HFF-Myc (cell line): ENCODE results near the gene GRIFIN.

Experiments
- DNase-seq: peaks from one replicate; pipeline ENCODE4 v3.0.0-alpha.2; 2011; ENCODE audit warnings: low read depth; ENCODE audit errors: extremely low read depth
- H3K4me3 ChIP-seq: replicated peaks from 2 replicates; pipeline ENCODE4 v1.5.1; 2011; ENCODE audit warnings: low read depth, mild to moderate bottlenecking, control low read depth, low read length
- CTCF ChIP-seq: IDR thresholded peaks from 2 replicates; pipeline ENCODE4 v1.5.1; 2012; ENCODE audit warnings: mild to moderate bottlenecking, low read depth, low read length, control low read depth; ENCODE audit errors: missing control alignments

GRIFIN gene

DNA sequence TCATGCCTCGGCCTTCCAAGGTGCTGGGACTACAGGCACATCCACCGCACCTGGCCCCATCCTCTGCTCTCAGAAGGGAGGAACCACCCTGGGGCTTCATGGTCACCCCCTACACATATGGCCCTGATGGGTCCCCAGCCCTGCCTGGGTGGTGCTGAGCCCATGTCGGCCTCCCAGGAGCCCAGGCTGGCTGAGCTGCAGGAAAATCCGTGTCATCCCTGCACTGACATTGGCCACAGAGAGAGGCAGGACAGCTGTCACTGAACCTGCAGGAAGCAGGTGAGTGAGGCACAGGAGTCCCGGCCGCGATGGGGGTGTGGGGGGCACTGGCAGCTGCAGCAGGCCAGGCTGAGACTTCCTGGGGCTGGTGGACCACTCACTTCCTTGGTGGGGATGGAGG is 8.0 kb downstream of the GRIFIN start:
- no peak overlapping the region for H3K4me3 ChIP-seq
- no peak for DNase-seq
- TF ChIP-seq CTCF, result no peak

DNA sequence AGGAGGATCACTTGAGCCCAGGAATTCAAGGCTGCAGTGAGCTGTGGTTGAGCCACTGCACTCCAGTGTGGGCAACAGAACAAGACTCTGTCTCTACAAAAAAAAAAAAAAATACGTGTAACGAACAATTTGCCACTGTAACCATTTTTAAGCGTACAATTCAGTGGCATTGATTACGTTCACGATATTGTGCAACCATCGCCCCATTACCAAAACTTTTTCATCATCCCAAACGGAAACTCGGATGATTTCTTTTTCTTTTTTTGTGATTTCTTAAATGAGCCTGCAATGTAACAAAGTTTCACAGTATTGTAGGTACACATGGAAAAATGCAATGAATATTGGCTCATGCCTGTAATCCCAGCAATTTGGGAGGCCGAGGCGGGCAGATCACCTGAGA is 9.5 kb downstream of the GRIFIN start:
- TF ChIP-seq CTCF, result no peak
- H3K4me3 ChIP-seq, result no peak overlapping the region
- DNase-seq, result no peak

GRCh38 chr7:2465928-2466327 is 10.3 kb downstream of the GRIFIN start:
- no peak for TF ChIP-seq CTCF
- no peak overlapping the region for H3K4me3 ChIP-seq
- DNase-seq, result no peak

DNA sequence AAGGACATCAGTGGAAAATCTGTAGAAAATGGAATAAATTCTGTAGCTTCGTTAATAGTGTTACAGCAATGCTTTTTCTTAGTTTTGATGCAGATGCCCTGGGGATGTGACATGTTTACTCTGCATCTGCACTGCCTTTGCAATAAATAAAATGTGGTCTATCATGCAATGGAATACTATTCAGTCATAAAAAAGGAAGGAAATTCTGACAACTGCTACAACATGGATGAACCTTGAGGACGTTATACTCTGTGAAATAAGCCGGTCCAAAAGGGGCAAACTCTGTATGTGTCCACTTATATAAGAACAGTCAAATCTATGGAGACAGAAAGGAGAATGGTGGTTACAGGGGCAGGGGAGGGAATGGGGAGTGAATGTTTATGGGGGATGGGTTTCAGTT is 13.5 kb downstream of the GRIFIN start:
- DNase-seq, result no peak
- H3K4me3 ChIP-seq, result no peak overlapping the region
- TF ChIP-seq CTCF, result no peak

DNA sequence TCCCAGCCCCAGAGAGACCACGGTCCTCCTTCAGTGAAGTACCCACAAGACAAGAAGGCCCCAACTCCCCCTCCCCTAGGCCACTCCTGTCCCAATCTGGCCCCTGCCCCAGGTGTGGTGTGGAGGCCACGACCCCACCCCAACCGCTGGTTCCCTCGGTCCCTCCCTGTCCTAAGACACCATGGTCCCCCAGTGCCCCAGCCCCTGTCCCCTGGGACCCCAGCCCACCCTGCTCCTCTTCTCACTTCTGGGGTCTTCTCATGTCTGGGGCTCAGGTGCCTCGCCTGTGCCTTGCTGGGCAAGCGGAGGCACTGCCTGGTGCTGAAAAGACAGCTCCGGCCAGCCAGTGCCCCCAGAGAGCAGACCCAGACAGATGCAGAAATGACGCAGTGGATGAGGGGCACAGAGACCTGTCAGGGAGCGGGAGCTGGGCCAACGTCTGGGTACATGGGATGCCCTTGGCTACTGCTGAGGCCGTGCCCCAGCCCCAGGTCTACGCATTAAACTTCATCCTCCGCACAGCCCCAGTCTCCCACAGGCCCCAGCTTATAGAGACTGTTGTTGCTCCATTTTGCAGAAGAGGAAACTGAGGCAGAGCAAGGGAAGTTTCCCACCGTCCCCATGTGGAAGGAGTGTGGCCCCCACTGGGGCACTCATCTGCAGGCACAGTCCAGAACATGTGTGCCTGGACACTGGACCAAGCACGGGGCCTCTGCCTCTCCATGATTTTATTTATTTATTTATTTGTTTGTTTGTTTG is 14.8 kb downstream of the GRIFIN start:
- DNase-seq, result no peak
- TF ChIP-seq CTCF, result no peak
- H3K4me3 ChIP-seq, result no peak overlapping the region

GRCh38 chr7:2460641-2461040 is 15.6 kb downstream of the GRIFIN start:
- no peak for DNase-seq

More at GRCh38 chr7:2460641-2461040, 15.6 kb downstream of the GRIFIN start:
- TF ChIP-seq CTCF, result no peak
- H3K4me3 ChIP-seq, result no peak overlapping the region
